Naive B cell (primary cell): ENCODE data around the gene SERTAD3. TPM values are rescaled to one million over a fixed set of nuclear protein-coding genes. Genes with fewer than 3 reads are reported as not detected.
"Not testable (repeated sequence)": the region's sequence is repeated elsewhere in the genome, so short reads cannot be mapped to it uniquely, and the experiment has no call there.

Source experiments
- ATAC-seq, 2 donors: fragments of 150-1000 bp; cut with Tn5 transposase; 2 replicates each; pipeline ENCODE4 v1.10.0; 2021; ENCODE audit warnings: low read depth in 2 of 2, mild to moderate bottlenecking in 2 of 2, moderate library complexity in 2 of 2
- DNase-seq: peaks from one replicate; pipeline ENCODE4 v3.0.0; 2022
- H3K27ac Mint-ChIP-seq, 6 donors: one replicate each; pipeline ENCODE4 v1.8.0; 2020 to 2022; ENCODE audit warnings: mild to moderate bottlenecking in 6 of 6, mixed read lengths in 6 of 6, moderate library complexity in 5 of 6, inconsistent platforms in 2 of 6
- H3K27me3 Mint-ChIP-seq, 3 donors: one replicate each; pipeline ENCODE4 v1.8.0; 2021 to 2022; ENCODE audit warnings: mixed read lengths in 3 of 3, mild to moderate bottlenecking in 1 of 3
- H3K36me3 Mint-ChIP-seq, 2 donors: one replicate each; pipeline ENCODE4 v1.8.0; 2020 to 2022; ENCODE audit warnings: mixed read lengths in 2 of 2, inconsistent platforms in 1 of 2, mild to moderate bottlenecking in 1 of 2
- H3K4me1 Mint-ChIP-seq, 3 donors: one replicate each; pipeline ENCODE4 v1.8.0; 2020 to 2022; ENCODE audit warnings: mixed read lengths in 3 of 3, inconsistent platforms in 1 of 3, mild to moderate bottlenecking in 1 of 3, moderate library complexity in 1 of 3
- H3K4me3 Mint-ChIP-seq, 8 donors: one replicate each; pipeline ENCODE4 v1.8.0; 2020 to 2022; ENCODE audit warnings: mild to moderate bottlenecking in 8 of 8, mixed read lengths in 8 of 8, moderate library complexity in 8 of 8, inconsistent platforms in 2 of 8
- H3K9me3 Mint-ChIP-seq, 7 donors: one replicate each; pipeline ENCODE4 v1.8.0; 2020 to 2022; ENCODE audit warnings: mixed read lengths in 7 of 7, mild to moderate bottlenecking in 5 of 7, inconsistent platforms in 2 of 7, moderate library complexity in 1 of 7
- polyA plus RNA-seq, 6 donors: library from polyadenylated mRNA; unstranded; fragments of 300-500 nt; fragmentation: Illumina TruSeq; gene quantifications; one replicate each; pipeline ENCODE4 v1.2.3, GENCODE V29; 2021; ENCODE audit warnings: low read depth in 6 of 6

Gene SERTAD3
- polyA plus RNA-seq, 6 donors from 2014 or later: 9.8 to 17.6 (median 13.3) TPM

- DNase-seq (peak; percentile 62), ATAC-seq (peak; percentile 70 to 73)
- no peaks in the 10 kb centered on the region for H3K27me3 Mint-ChIP-seq
- peaks cover 25 to 37% (median 25%) of the 10 kb centered on the region in 3 donors for H3K4me1 Mint-ChIP-seq
- no peaks in the 10 kb centered on the region for H3K36me3 Mint-ChIP-seq
- peak overlapping the region; percentile 85 to 98 (median 94) for H3K4me3 Mint-ChIP-seq
- peak overlapping the region; percentile 85 to 97 (median 94) for H3K27ac Mint-ChIP-seq
- peaks cover 0 to 2% (median 0%) of the 10 kb centered on the region in 7 donors for H3K9me3 Mint-ChIP-seq
These were observed 10.5 kb downstream of the SERTAD3 start for GRCh38 chr19:40433391-40434216.

GRCh38 chr19:40432760-40433159 lies 11.4 kb downstream of the SERTAD3 start:
- peak overlapping the region in 3 of 6 donors; percentile 5 to 97 (median 92) for H3K27ac Mint-ChIP-seq
- peak overlapping the region in 7 of 8 donors; percentile 85 to 98 (median 92) for H3K4me3 Mint-ChIP-seq
- not testable (repeated sequence) for H3K27me3 Mint-ChIP-seq, ATAC-seq, H3K9me3 Mint-ChIP-seq, H3K36me3 Mint-ChIP-seq, DNase-seq
- H3K4me1 Mint-ChIP-seq: peaks cover 20 to 33% (median 25%) of the 10 kb centered on the region in 3 donors

GRCh38 chr19:40431698-40432097 lies 12.4 kb downstream of the SERTAD3 start:
- no peak for ATAC-seq
- H3K9me3 Mint-ChIP-seq: peaks cover 0 to 2% (median 0%) of the 10 kb centered on the region in 7 donors
- peak overlapping the region in 1 of 6 donors; percentile 62 for H3K27ac Mint-ChIP-seq
- no peak for DNase-seq
- no peaks in the 10 kb centered on the region for H3K27me3 Mint-ChIP-seq
- H3K36me3 Mint-ChIP-seq: no peaks in the 10 kb centered on the region
- peak overlapping the region in 2 of 8 donors; percentile 25 to 64 for H3K4me3 Mint-ChIP-seq
- H3K4me1 Mint-ChIP-seq: peaks cover 20 to 33% (median 24%) of the 10 kb centered on the region in 3 donors

- DNase-seq, ATAC-seq, H3K27ac Mint-ChIP-seq, H3K27me3 Mint-ChIP-seq, H3K9me3 Mint-ChIP-seq, H3K36me3 Mint-ChIP-seq: not testable (repeated sequence)
- H3K4me3 Mint-ChIP-seq: peak overlapping the region in 1 of 8 donors; percentile 6
- H3K4me1 Mint-ChIP-seq: peaks cover 13 to 28% (median 20%) of the 10 kb centered on the region in 3 donors
These were observed 13.9 kb downstream of the SERTAD3 start for GRCh38 chr19:40430242-40430641.

- H3K27ac Mint-ChIP-seq, H3K27me3 Mint-ChIP-seq, DNase-seq, ATAC-seq, H3K9me3 Mint-ChIP-seq, H3K36me3 Mint-ChIP-seq: not testable (repeated sequence)
- Mint-ChIP-seq H3K4me1 (peaks cover 17 to 21% (median 20%) of the 10 kb centered on the region in 3 donors), H3K4me3 (peak overlapping the region in 1 of 8 donors; percentile 61)
These were observed 15.9 kb downstream of the SERTAD3 start for GRCh38 chr19:40428197-40428596.

- Mint-ChIP-seq H3K27ac (peak within 1 kb of the TSS; percentile 90 to 98 (median 96)), H3K4me1 (peaks cover 15 to 29% (median 20%) of the 10 kb centered on the region in 3 donors), H3K36me3 (no peaks in the 10 kb centered on the region), H3K4me3 (peak within 1 kb of the TSS; percentile 91 to 96 (median 94)), H3K27me3 (no peaks in the 10 kb centered on the region), H3K9me3 (no peaks in the 10 kb centered on the region)
- DNase-seq (peak; percentile 100), ATAC-seq (peak; percentile 88 to 90)
These were observed 18.5 kb downstream of the SERTAD3 start, which contains the start of gene SERTAD1 for GRCh38 chr19:40425450-40426287. TSS of gene SERTAD1 (minus strand) at chr19:40425992. CDS start at chr19:40423546, 2,446 bp downstream.

DNA sequence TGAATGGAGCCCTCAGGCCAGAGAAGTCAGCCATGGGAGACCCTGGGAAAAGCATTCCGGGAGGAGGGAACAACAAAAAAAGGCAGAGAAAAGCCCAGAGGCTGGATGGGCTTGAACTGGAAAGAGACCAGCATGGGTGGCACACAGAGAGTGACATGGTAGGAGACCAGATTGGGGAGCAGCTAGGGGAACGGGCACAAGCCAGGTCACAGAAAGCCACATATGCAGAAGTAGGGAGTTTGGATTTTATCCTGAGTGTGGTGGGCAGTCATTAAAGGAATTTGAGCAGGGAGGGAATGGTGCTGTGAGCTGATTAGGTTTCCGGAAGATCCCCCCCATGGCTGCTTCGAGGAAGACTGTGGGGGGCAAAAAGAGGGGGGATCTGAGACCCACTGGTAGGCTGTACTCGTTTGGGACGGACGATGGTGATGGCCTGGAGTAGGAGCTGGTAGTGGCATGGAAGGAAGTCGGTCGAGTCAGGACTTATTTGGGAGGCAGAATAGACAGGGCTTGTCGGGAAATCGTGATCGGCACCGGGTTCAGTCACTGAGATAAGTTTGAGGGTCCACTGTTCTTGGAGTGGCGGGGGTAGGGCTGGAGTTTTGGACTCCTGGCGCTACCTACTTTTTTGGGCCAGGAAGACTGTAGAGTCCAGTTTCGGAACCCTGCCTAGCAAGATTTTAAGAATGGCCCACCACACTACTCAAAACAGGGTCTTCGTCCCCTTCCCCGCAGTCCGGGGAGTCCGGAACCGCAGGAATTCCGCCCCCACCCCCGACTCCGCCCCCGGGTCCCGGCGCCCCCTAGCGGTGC lies 19.3 kb downstream of the SERTAD3 start:
- no peaks in the 10 kb centered on the region for H3K9me3 Mint-ChIP-seq
- H3K4me1 Mint-ChIP-seq: peaks cover 16 to 32% (median 24%) of the 10 kb centered on the region in 3 donors
- no peaks in the 10 kb centered on the region for H3K27me3 Mint-ChIP-seq
- DNase-seq: no peak
- H3K27ac Mint-ChIP-seq: peak overlapping the region; percentile 90 to 98 (median 96)
- H3K4me3 Mint-ChIP-seq: peak overlapping the region; percentile 91 to 96 (median 94)
- ATAC-seq: no peak
- no peaks in the 10 kb centered on the region for H3K36me3 Mint-ChIP-seq

GRCh38 chr19:40423938-40424337 lies 20.2 kb downstream of the SERTAD3 start:
- peak overlapping the region in 7 of 8 donors; percentile 45 to 94 (median 77) for H3K4me3 Mint-ChIP-seq
- H3K27ac Mint-ChIP-seq: peak overlapping the region in 3 of 6 donors; percentile 75 to 90 (median 78)
- H3K9me3 Mint-ChIP-seq: no peaks in the 10 kb centered on the region

GRCh38 chr19:40422748-40423566 lies 21.2 kb downstream of the SERTAD3 start:
- peak overlapping the region in 6 of 8 donors; percentile 46 to 94 (median 72) for H3K4me3 Mint-ChIP-seq
- H3K9me3 Mint-ChIP-seq: no peaks in the 10 kb centered on the region
- ATAC-seq: no peak
- no peak for DNase-seq
- H3K27me3 Mint-ChIP-seq: peaks cover 0 to 5% (median 0%) of the 10 kb centered on the region in 3 donors
- peak overlapping the region in 4 of 6 donors; percentile 63 to 85 (median 64) for H3K27ac Mint-ChIP-seq
- H3K36me3 Mint-ChIP-seq: no peaks in the 10 kb centered on the region
- peaks cover 24 to 42% (median 24%) of the 10 kb centered on the region in 3 donors for H3K4me1 Mint-ChIP-seq

More at GRCh38 chr19:40423938-40424337, 20.2 kb downstream of the SERTAD3 start:
- no peak for DNase-seq
- no peaks in the 10 kb centered on the region for H3K27me3 Mint-ChIP-seq
- peaks cover 19 to 35% (median 24%) of the 10 kb centered on the region in 3 donors for H3K4me1 Mint-ChIP-seq
- H3K36me3 Mint-ChIP-seq: no peaks in the 10 kb centered on the region
- no peak for ATAC-seq

DNA sequence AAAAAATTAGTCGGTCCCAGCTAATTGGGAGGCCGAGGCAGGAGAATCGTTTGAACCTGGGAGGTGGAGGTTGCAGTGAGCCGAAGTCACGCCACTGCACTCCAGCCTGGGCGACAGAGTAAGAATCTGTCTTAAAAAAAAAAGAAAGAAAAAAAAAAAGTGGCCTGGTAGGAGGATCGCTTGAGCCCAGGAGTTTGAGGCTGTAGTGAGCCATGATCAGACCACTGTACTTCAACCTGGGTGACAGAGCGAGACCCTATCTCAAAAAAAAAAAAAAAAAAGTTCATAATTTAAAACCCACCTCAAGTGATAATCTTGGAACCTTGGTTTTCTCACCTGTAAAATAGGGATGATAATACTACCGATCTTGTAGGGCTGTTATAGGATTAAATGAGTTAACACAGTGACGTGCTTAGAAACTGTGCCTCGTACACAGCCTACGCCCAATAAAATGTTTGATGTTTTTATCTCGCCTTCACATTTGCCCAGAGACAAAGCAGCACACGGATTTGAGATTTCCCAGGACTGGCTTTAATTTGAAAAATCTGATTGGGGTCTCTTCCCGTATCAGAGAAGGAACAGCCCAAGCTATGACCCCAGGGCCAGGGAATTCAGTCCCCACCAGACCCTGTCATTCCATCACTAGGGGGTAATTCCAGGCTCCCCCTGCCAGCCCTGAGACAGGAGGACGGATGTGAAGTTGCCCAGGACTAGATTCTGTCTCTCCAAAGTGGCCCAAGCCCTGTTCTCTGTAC lies 22.0 kb downstream of the SERTAD3 start:
- no peaks in the 10 kb centered on the region for H3K36me3 Mint-ChIP-seq
- H3K27ac Mint-ChIP-seq: peak overlapping the region in 5 of 6 donors; percentile 54 to 92 (median 63)
- peak overlapping the region; percentile 5 to 92 (median 78) for H3K4me3 Mint-ChIP-seq
- H3K27me3 Mint-ChIP-seq: peaks cover 0 to 10% (median 0%) of the 10 kb centered on the region in 3 donors
- H3K9me3 Mint-ChIP-seq: no peaks in the 10 kb centered on the region
- DNase-seq (no peak), ATAC-seq (no peak)
- peaks cover 25 to 47% (median 30%) of the 10 kb centered on the region in 3 donors for H3K4me1 Mint-ChIP-seq
